Lower leg skin (tissue), 3 donors: ENCODE data around the gene JARID2.

Experiments used
- CTCF ChIP-seq, 3 donors: fragments of 450-650 bp; IDR thresholded peaks; one replicate each; pipeline ENCODE4 v1.5.1; 2016; ENCODE audit warnings: antibody characterized with exemption in 3 of 3, mild to moderate bottlenecking in 3 of 3, moderate library complexity in 2 of 3
- POLR2A ChIP-seq, 2 donors: fragments of 450-650 bp; IDR thresholded peaks; one replicate each; pipeline ENCODE4 v1.6.1; 2016 to 2017; ENCODE audit warnings: antibody characterized with exemption in 2 of 2, mild to moderate bottlenecking in 1 of 2, moderate library complexity in 1 of 2

DNA sequence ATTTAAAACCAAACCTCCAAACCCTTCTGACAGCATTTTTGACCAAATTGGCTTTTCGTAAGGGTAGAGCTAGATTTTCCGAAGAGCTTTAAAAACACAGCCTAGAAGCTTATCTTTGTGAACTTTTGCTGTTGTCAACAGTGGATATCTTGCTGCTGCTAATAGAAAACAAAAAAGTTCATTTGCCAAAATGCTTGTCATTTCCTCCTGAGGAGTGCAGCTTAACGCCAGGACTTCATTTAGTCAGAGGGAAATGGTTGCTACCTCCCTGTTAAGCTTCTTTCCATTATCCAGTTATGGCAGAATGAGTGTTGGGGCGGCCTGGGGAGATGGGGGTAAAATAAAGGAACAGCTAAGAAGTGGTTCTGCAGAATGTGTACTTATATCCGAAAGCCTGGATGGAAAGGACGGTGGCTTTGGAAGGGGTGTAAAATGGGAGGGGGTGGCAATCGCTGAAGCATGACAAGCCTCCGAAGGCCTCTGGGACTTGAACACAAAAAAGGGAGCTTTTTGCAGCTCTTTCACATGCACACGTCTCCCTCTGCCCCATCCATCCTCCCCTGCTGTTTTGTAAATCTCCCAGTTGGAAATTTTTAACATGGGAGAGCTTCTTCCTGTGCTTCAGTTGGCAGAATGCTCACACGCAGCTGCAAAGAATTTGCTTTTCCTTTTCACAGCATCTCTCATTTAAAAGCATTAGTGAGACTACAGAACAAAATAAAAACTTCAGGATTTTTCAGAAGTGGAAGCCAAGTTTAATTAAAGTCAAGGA is 22.5 kb downstream of the JARID2 start:
- TF ChIP-seq CTCF (IDR thresholded peaks at IDR 0.05) (no peak), POLR2A (IDR thresholded peaks at IDR 0.05) (no peak)
